ENCODE data around the gene PKP2. TPM values are rescaled to one million over a fixed set of nuclear protein-coding genes. Genes with fewer than 3 reads are reported as not detected.

PKP2 gene
- total RNA-seq, 1 experiment from 2014 or later = 5.3 TPM

DNA sequence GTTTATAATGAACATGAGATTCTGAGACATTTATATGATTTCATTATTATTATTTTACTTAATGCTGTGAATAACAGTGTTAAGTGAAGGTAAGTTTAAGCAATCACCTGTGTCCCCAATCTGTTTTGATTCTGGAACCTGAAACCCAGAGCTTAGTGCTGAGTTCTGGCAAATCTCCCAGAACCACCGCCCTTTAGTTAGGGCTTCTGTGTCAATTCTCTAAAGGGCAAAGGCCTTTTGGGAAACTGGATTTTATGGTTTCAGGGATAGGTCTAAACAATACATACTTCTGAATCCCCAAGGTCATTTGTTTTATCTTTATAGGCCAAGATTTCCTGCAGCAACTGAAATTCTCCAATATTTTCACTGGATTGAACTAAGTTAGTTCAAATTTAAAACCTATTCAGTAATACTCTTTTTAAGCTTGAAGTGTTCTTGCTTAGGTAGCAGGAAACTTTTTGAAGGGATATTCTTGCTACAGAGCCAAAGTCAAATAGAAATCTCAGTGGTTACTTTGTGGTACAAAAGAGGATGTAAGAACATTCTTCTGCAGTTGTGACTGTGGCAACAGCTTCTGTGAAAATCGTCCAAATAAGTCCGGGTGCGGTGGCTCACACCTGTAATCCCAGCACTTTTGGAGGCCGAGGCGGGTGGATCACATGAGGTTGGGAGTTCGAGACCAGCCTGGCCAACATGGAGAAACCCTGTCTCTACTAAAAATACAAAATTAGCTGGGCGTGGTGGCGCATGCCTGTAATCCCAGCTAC lies 10.0 kb upstream of the PKP2 start:
- no TSS peak for BruUV-seq (replicated peaks)
- intact Hi-C loops (cut with micrococcal nuclease; ENCODE audit: unreplicated experiment) = no loop called here
- POLR2A ChIA-PET (ENCODE audit: low non-redundant PET) = no interaction called here
- H3K4me3 ChIP-seq (ENCODE audit: low read depth, low read length, poor library complexity, severe bottlenecking) = no peak overlapping the region
- no peaks in the 10 kb centered on the region for H3K9me3 ChIP-seq (ENCODE audit: low read depth, low read length, poor library complexity, severe bottlenecking)
- TF ChIP-seq EZH2 (IDR thresholded peaks at IDR 0.05; ENCODE audit: borderline replicate concordance, low read depth, low read length, poor library complexity, severe bottlenecking) = no peak
- TF ChIP-seq, protein P1, sequence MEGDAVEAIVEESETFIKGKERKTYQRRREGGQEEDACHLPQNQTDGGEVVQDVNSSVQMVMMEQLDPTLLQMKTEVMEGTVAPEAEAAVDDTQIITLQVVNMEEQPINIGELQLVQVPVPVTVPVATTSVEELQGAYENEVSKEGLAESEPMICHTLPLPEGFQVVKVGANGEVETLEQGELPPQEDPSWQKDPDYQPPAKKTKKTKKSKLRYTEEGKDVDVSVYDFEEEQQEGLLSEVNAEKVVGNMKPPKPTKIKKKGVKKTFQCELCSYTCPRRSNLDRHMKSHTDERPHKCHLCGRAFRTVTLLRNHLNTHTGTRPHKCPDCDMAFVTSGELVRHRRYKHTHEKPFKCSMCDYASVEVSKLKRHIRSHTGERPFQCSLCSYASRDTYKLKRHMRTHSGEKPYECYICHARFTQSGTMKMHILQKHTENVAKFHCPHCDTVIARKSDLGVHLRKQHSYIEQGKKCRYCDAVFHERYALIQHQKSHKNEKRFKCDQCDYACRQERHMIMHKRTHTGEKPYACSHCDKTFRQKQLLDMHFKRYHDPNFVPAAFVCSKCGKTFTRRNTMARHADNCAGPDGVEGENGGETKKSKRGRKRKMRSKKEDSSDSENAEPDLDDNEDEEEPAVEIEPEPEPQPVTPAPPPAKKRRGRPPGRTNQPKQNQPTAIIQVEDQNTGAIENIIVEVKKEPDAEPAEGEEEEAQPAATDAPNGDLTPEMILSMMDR (conservative IDR thresholded peaks at IDR 0.05; ENCODE audit: low read depth, low read length) = no peak
- no peak overlapping the region for H3K27ac ChIP-seq (ENCODE audit: low read depth, low read length, poor library complexity, severe bottlenecking)
- no peak for DNase-seq (ENCODE audit: low spot score)
- H3K27me3 ChIP-seq (replicated peaks; ENCODE audit: insufficient read depth, low read depth, low read length, poor library complexity) = no peaks in the 10 kb centered on the region
- CTCF ChIA-PET = no interaction called here
- H3K4me1 ChIP-seq (ENCODE audit: insufficient read depth, low read length, poor library complexity, severe bottlenecking) = no peaks in the 10 kb centered on the region
- H3K36me3 ChIP-seq (ENCODE audit: insufficient read depth, low read length, poor library complexity, severe bottlenecking) = no peaks in the 10 kb centered on the region

DNA sequence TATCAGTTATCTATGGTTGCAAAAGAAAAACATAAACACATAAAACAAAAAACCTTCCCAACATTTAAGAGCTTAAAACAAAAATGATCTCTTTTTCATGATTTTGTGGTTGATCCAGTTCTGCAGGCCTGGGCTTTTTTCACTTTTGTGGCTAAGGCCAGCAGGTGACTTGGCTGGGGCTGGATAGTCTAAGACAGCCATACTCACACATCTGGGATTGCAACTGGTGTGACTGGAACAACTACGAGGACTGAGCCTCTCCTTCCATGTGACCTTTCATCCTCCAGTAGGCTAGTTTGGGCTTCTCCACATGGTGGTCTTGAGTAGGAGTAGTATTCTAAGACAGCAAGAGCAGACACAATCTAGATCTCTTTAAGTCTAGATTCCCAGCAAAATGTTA lies 7.2 kb upstream of the PKP2 start:
- Histone ChIP-seq H3K27me3 (replicated peaks; ENCODE audit: insufficient read depth, low read depth, low read length, poor library complexity) (no peaks in the 10 kb centered on the region), H3K9me3 (ENCODE audit: low read depth, low read length, poor library complexity, severe bottlenecking) (no peaks in the 10 kb centered on the region), H3K4me1 (ENCODE audit: insufficient read depth, low read length, poor library complexity, severe bottlenecking) (no peaks in the 10 kb centered on the region), H3K36me3 (ENCODE audit: insufficient read depth, low read length, poor library complexity, severe bottlenecking) (no peaks in the 10 kb centered on the region), H3K27ac (ENCODE audit: low read depth, low read length, poor library complexity, severe bottlenecking) (no peak overlapping the region), H3K4me3 (ENCODE audit: low read depth, low read length, poor library complexity, severe bottlenecking) (no peak overlapping the region)
- DNase-seq (ENCODE audit: low spot score) = no peak
- intact Hi-C loops (cut with micrococcal nuclease; ENCODE audit: unreplicated experiment) = no loop called here
- POLR2A ChIA-PET (ENCODE audit: low non-redundant PET) = no interaction called here
- TF ChIP-seq, protein P1 (conservative IDR thresholded peaks at IDR 0.05; ENCODE audit: low read depth, low read length) = no peak
- no peak for TF ChIP-seq EZH2 (IDR thresholded peaks at IDR 0.05; ENCODE audit: borderline replicate concordance, low read depth, low read length, poor library complexity, severe bottlenecking)
- CTCF ChIA-PET = no interaction called here
- no TSS peak for BruUV-seq (replicated peaks)

DNA sequence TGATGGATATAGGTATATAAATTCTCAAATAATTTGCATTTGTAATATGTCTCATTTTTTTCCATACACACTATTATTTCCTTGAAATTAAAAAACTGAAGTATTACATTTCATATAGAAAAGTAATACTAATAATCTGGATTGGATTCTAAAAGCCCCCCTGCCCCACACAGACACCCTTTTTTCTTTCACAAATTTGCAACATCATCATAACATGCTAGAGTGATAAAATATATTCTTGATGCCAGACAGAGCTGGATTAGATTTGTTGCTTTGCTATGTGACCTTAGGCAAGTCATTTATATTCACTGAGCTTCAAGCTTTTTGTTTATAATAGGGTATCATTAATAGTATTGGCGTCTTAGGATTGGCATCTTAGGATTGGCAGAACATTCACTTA lies 6.7 kb upstream of the PKP2 start:
- H3K36me3 ChIP-seq (ENCODE audit: insufficient read depth, low read length, poor library complexity, severe bottlenecking) = no peaks in the 10 kb centered on the region
- no peak overlapping the region for H3K4me3 ChIP-seq (ENCODE audit: low read depth, low read length, poor library complexity, severe bottlenecking)
- H3K4me1 ChIP-seq (ENCODE audit: insufficient read depth, low read length, poor library complexity, severe bottlenecking) = no peaks in the 10 kb centered on the region
- no peaks in the 10 kb centered on the region for H3K27me3 ChIP-seq (replicated peaks; ENCODE audit: insufficient read depth, low read depth, low read length, poor library complexity)
- DNase-seq (ENCODE audit: low spot score) = no peak
- H3K9me3 ChIP-seq (ENCODE audit: low read depth, low read length, poor library complexity, severe bottlenecking) = no peaks in the 10 kb centered on the region
- BruUV-seq (replicated peaks) = no TSS peak
- CTCF ChIA-PET = no interaction called here
- intact Hi-C loops (cut with micrococcal nuclease; ENCODE audit: unreplicated experiment) = no loop called here
- H3K27ac ChIP-seq (ENCODE audit: low read depth, low read length, poor library complexity, severe bottlenecking) = no peak overlapping the region
- POLR2A ChIA-PET (ENCODE audit: low non-redundant PET) = no interaction called here
- TF ChIP-seq, protein P1 (conservative IDR thresholded peaks at IDR 0.05; ENCODE audit: low read depth, low read length) = no peak
- no peak for TF ChIP-seq EZH2 (IDR thresholded peaks at IDR 0.05; ENCODE audit: borderline replicate concordance, low read depth, low read length, poor library complexity, severe bottlenecking)
